ENCODE measurements around the gene ZNF148. TPM values are rescaled to one million over a fixed set of nuclear protein-coding genes. Genes with fewer than 3 reads are reported as not detected.

Gene ZNF148
- total RNA-seq, 1 donor from 2014 or later: 47.5 TPM

- Histone ChIP-seq H3K27ac (no peak overlapping the region), H3K4me1 (no peaks in the 10 kb centered on the region), H3K9me3 (no peaks in the 10 kb centered on the region), H3K36me3 (peaks cover 6% of the 10 kb centered on the region), H3K27me3 (no peaks in the 10 kb centered on the region), H3K4me3 (no peak overlapping the region)
- intact Hi-C loops (cut with DNase I): no loop called here
- TF ChIP-seq CTCF (IDR thresholded peaks at IDR 0.05): no peak
- ATAC-seq: no peak
- no peak for DNase-seq
These were observed 114.1 kb downstream of the ZNF148 start for GRCh38 chr3:125261031-125261430.

GRCh38 chr3:125260158-125260557, 115.0 kb downstream of the ZNF148 start:
- Histone ChIP-seq H3K27ac (no peak overlapping the region), H3K4me3 (no peak overlapping the region), H3K9me3 (no peaks in the 10 kb centered on the region), H3K36me3 (peaks cover 6% of the 10 kb centered on the region), H3K27me3 (no peaks in the 10 kb centered on the region), H3K4me1 (no peaks in the 10 kb centered on the region)
- intact Hi-C loops (cut with DNase I): no loop called here
- DNase-seq: no peak
- no peak for TF ChIP-seq CTCF (IDR thresholded peaks at IDR 0.05)
- no peak for ATAC-seq

- Histone ChIP-seq H3K4me1 (no peaks in the 10 kb centered on the region), H3K36me3 (no peaks in the 10 kb centered on the region), H3K27me3 (no peaks in the 10 kb centered on the region), H3K9me3 (no peaks in the 10 kb centered on the region), H3K27ac (no peak overlapping the region), H3K4me3 (no peak overlapping the region)
- intact Hi-C loops (cut with DNase I): no loop called here
- ATAC-seq (no peak), DNase-seq (no peak)
- TF ChIP-seq CTCF (IDR thresholded peaks at IDR 0.05): no peak
These were observed 117.6 kb downstream of the ZNF148 start for GRCh38 chr3:125257536-125257935.

GRCh38 chr3:125256675-125257074, 118.5 kb downstream of the ZNF148 start:
- DNase-seq: no peak
- Histone ChIP-seq H3K9me3 (no peaks in the 10 kb centered on the region), H3K36me3 (no peaks in the 10 kb centered on the region), H3K4me3 (no peak overlapping the region), H3K4me1 (no peaks in the 10 kb centered on the region), H3K27ac (no peak overlapping the region), H3K27me3 (no peaks in the 10 kb centered on the region)
- ATAC-seq: no peak
- intact Hi-C loops (cut with DNase I): no loop called here
- no peak for TF ChIP-seq CTCF (IDR thresholded peaks at IDR 0.05)

GRCh38 chr3:125250973-125251372, 124.2 kb downstream of the ZNF148 start:
- Histone ChIP-seq H3K36me3 (no peaks in the 10 kb centered on the region), H3K27me3 (no peaks in the 10 kb centered on the region), H3K4me3 (no peak overlapping the region), H3K9me3 (no peaks in the 10 kb centered on the region), H3K4me1 (no peaks in the 10 kb centered on the region), H3K27ac (no peak overlapping the region)
- TF ChIP-seq CTCF (IDR thresholded peaks at IDR 0.05): no peak
- DNase-seq (no peak), ATAC-seq (no peak)
- intact Hi-C loops (cut with DNase I): no loop called here

- Histone ChIP-seq H3K36me3 (no peaks in the 10 kb centered on the region), H3K27ac (no peak overlapping the region), H3K4me3 (no peak overlapping the region), H3K9me3 (no peaks in the 10 kb centered on the region), H3K27me3 (no peaks in the 10 kb centered on the region), H3K4me1 (peaks cover under 1% of the 10 kb centered on the region)
- DNase-seq: no peak
- no peak for TF ChIP-seq CTCF (IDR thresholded peaks at IDR 0.05)
- intact Hi-C loops (cut with DNase I): no loop called here
- no peak for ATAC-seq
These were observed 128.9 kb downstream of the ZNF148 start for GRCh38 chr3:125246237-125246636.

All from upper lobe of right lung (tissue), 1 donor.